Stimulated activated CD4-positive, alpha-beta T cell treated with anti-CD3 and anti-CD28 coated beads, Interleukin-4, amount 100 ng/mL, for 1 hour (primary cell): ENCODE measurements around the gene LIPG.
"Not testable (repeated sequence)": the region's sequence is repeated elsewhere in the genome, so short reads cannot be mapped to it uniquely, and the experiment has no call there.

Experiments used
- DNase-seq: peaks from one replicate; pipeline ENCODE4 v3.0.0-alpha.2; 2020

Gene LIPG

GRCh38 chr18:49547701-49548100 is 14.2 kb upstream of the LIPG start:
- no peak for DNase-seq

GRCh38 chr18:49548229-49548636 is 13.6 kb upstream of the LIPG start:
- DNase-seq = no peak

GRCh38 chr18:49550621-49551339 is 11.1 kb upstream of the LIPG start:
- DNase-seq = no peak

GRCh38 chr18:49553003-49553402 is 8.9 kb upstream of the LIPG start:
- DNase-seq = no peak

- DNase-seq = no peak
These were observed 6.2 kb upstream of the LIPG start for GRCh38 chr18:49555641-49556040.

GRCh38 chr18:49558356-49558755 is 3.5 kb upstream of the LIPG start:
- no peak for DNase-seq

GRCh38 chr18:49559326-49559931 is 2.4 kb upstream of the LIPG start:
- not testable (repeated sequence) for DNase-seq

- no peak for DNase-seq
These were observed 1.6 kb upstream of the LIPG start for GRCh38 chr18:49560277-49560623.

- DNase-seq = no peak
These were observed 1.1 kb upstream of the LIPG start for GRCh38 chr18:49560624-49561288.

GRCh38 chr18:49562481-49563129 is 748 bp downstream of the LIPG start:
- no peak for DNase-seq

GRCh38 chr18:49563130-49563540 is 1.3 kb downstream of the LIPG start:
- no peak for DNase-seq

GRCh38 chr18:49563701-49564517 is 2.1 kb downstream of the LIPG start:
- DNase-seq = no peak

GRCh38 chr18:49564518-49564834 is 2.6 kb downstream of the LIPG start:
- no peak for DNase-seq

- no peak for DNase-seq
These were observed 3.2 kb downstream of the LIPG start for GRCh38 chr18:49565101-49565500.

GRCh38 chr18:49565612-49566011 is 3.8 kb downstream of the LIPG start:
- DNase-seq = no peak

- DNase-seq = no peak
These were observed 4.4 kb downstream of the LIPG start for GRCh38 chr18:49566217-49566770.

GRCh38 chr18:49566985-49567384 is 5.1 kb downstream of the LIPG start:
- no peak for DNase-seq

- DNase-seq = no peak
These were observed 7.9 kb downstream of the LIPG start for GRCh38 chr18:49569724-49570123.

GRCh38 chr18:49570836-49571235 is 9.0 kb downstream of the LIPG start:
- no peak for DNase-seq

GRCh38 chr18:49572611-49573345 is 10.9 kb downstream of the LIPG start:
- no peak for DNase-seq

- no peak for DNase-seq
These were observed 12.0 kb downstream of the LIPG start for GRCh38 chr18:49573835-49574234.

GRCh38 chr18:49579041-49579440 is 17.2 kb downstream of the LIPG start:
- not testable (repeated sequence) for DNase-seq
